NT2/D1 (cell line): Measurements from ENCODE around the gene ATP11C.

Experiments used
- DNase-seq: peaks from one replicate; pipeline ENCODE4 v3.0.0-alpha.2; 2011; ENCODE audit warnings: low read depth, low spot score
- H3K27me3 ChIP-seq: 2 replicates; pipeline ENCODE4 v1.6.0; 2011; ENCODE audit warnings: mild to moderate bottlenecking; ENCODE audit not compliant: insufficient read length, insufficient read depth
- H3K36me3 ChIP-seq: 2 replicates; pipeline ENCODE4 v1.6.1; 2011; ENCODE audit warnings: mild to moderate bottlenecking, low read length, mixed read lengths; ENCODE audit not compliant: insufficient read depth, insufficient read length
- H3K4me1 ChIP-seq: 2 replicates; pipeline ENCODE4 v1.5.1; 2011; ENCODE audit not compliant: insufficient read depth, insufficient read length
- H3K4me3 ChIP-seq: 2 replicates; pipeline ENCODE4 v1.5.1; 2011; ENCODE audit warnings: low read depth; ENCODE audit not compliant: insufficient read length
- H3K9ac ChIP-seq: 2 replicates; pipeline ENCODE4 v1.6.0; 2011; ENCODE audit warnings: low read depth; ENCODE audit not compliant: insufficient read length
- H3K9me3 ChIP-seq: 2 replicates; pipeline ENCODE4 v1.5.1; 2011; ENCODE audit warnings: mild to moderate bottlenecking, low read length; ENCODE audit not compliant: insufficient read depth
- SUZ12 ChIP-seq: IDR thresholded peaks from 2 replicates; pipeline ENCODE4 v1.6.1; 2011; ENCODE audit not compliant: insufficient read length, insufficient read depth; ENCODE audit errors: extremely low read depth
- YY1 ChIP-seq: IDR thresholded peaks from 2 replicates; pipeline ENCODE4 v1.6.1; 2011; ENCODE audit not compliant: insufficient read length, insufficient read depth
- ZNF274 ChIP-seq: IDR thresholded peaks from 2 replicates; pipeline ENCODE4 v1.6.1; 2011; ENCODE audit warnings: mild to moderate bottlenecking, low read depth, low read length

ATP11C gene

GRCh38 chrX:139932901-139933796 lies at the start of gene ATP11C:
TSS of gene ATP11C (minus strand) at chrX:139933053. CDS start at chrX:139932042, 1,011 bp downstream.
- Histone ChIP-seq H3K36me3 (no peaks in the 10 kb centered on the region), H3K9ac (peak within 1 kb of the TSS; percentile 64), H3K4me3 (peak within 1 kb of the TSS; percentile 47), H3K27me3 (no peaks in the 10 kb centered on the region), H3K4me1 (no peaks in the 10 kb centered on the region), H3K9me3 (no peaks in the 10 kb centered on the region)
- TF ChIP-seq ZNF274 (no peak), YY1 (no peak), SUZ12 (no peak)
- DNase-seq, result peak; percentile 57

GRCh38 chrX:139974471-139974870 lies 41.6 kb upstream of the ATP11C start:
- Histone ChIP-seq H3K9ac (no peak overlapping the region), H3K36me3 (no peaks in the 10 kb centered on the region), H3K27me3 (peaks cover 10% of the 10 kb centered on the region), H3K4me3 (no peak overlapping the region), H3K9me3 (no peaks in the 10 kb centered on the region), H3K4me1 (no peaks in the 10 kb centered on the region)
- TF ChIP-seq YY1 (no peak), ZNF274 (no peak)
- DNase-seq, result no peak

GRCh38 chrX:139972629-139973624 lies 40.1 kb upstream of the ATP11C start:
- Histone ChIP-seq H3K4me3 (no peak overlapping the region), H3K36me3 (no peaks in the 10 kb centered on the region), H3K4me1 (no peaks in the 10 kb centered on the region), H3K27me3 (peaks cover 10% of the 10 kb centered on the region), H3K9ac (no peak overlapping the region), H3K9me3 (no peaks in the 10 kb centered on the region)
- TF ChIP-seq ZNF274 (no peak), SUZ12 (no peak), YY1 (no peak)
- no peak for DNase-seq

GRCh38 chrX:139972113-139972512 lies 39.3 kb upstream of the ATP11C start:
- Histone ChIP-seq H3K36me3 (no peaks in the 10 kb centered on the region), H3K9ac (no peak overlapping the region), H3K27me3 (peaks cover 10% of the 10 kb centered on the region), H3K4me3 (no peak overlapping the region), H3K9me3 (no peaks in the 10 kb centered on the region), H3K4me1 (no peaks in the 10 kb centered on the region)
- DNase-seq, result no peak
- TF ChIP-seq SUZ12, result no peak
- TF ChIP-seq ZNF274, result no peak

GRCh38 chrX:139971394-139971749 lies 38.5 kb upstream of the ATP11C start:
- Histone ChIP-seq H3K4me3 (no peak overlapping the region), H3K9ac (no peak overlapping the region), H3K27me3 (peaks cover 10% of the 10 kb centered on the region), H3K9me3 (no peaks in the 10 kb centered on the region), H3K36me3 (no peaks in the 10 kb centered on the region), H3K4me1 (no peaks in the 10 kb centered on the region)
- no peak for DNase-seq
- TF ChIP-seq YY1, result no peak
- TF ChIP-seq SUZ12, result no peak
- no peak for TF ChIP-seq ZNF274

GRCh38 chrX:139969286-139969685 lies 36.4 kb upstream of the ATP11C start:
- TF ChIP-seq SUZ12 (no peak), ZNF274 (no peak), YY1 (no peak)
- H3K9ac ChIP-seq, result no peak overlapping the region

GRCh38 chrX:139967750-139968149 lies 34.9 kb upstream of the ATP11C start:
- no peaks in the 10 kb centered on the region for H3K36me3 ChIP-seq
- no peak for TF ChIP-seq ZNF274
- TF ChIP-seq YY1, result no peak
- no peak for TF ChIP-seq SUZ12
- no peak for DNase-seq
- H3K4me3 ChIP-seq, result no peak overlapping the region
- H3K27me3 ChIP-seq, result peaks cover 10% of the 10 kb centered on the region
- no peaks in the 10 kb centered on the region for H3K4me1 ChIP-seq
- no peak overlapping the region for H3K9ac ChIP-seq
- no peaks in the 10 kb centered on the region for H3K9me3 ChIP-seq

More at GRCh38 chrX:139969286-139969685, 36.4 kb upstream of the ATP11C start:
- Histone ChIP-seq H3K36me3 (no peaks in the 10 kb centered on the region), H3K9me3 (no peaks in the 10 kb centered on the region), H3K27me3 (peaks cover 10% of the 10 kb centered on the region), H3K4me3 (no peak overlapping the region), H3K4me1 (no peaks in the 10 kb centered on the region)
- DNase-seq, result no peak
